A673 (cell line): ENCODE results near the gene RAB4A. TPM values are rescaled to one million over a fixed set of nuclear protein-coding genes. Genes with fewer than 3 reads are reported as not detected.
A peak's percentile ranks its signal among the peaks of the same experiment; 100 is the strongest.

Source experiments
- Bru-seq: library from RNA; stranded (reverse); fragments of 400-500 nt; gene quantifications from one replicate; lab custom pipeline; 2021; lab: Mats Ljungman, UMichigan
- BruChase-seq, 2 experiments: library from RNA; stranded (reverse); fragments of 400-500 nt; gene quantifications; one replicate each; lab custom pipeline; 2021; lab: Mats Ljungman, UMichigan
- BruUV-seq: library from RNA; stranded (reverse); fragments of 400-500 nt; replicated peaks from 2 replicates; lab custom pipeline; 2021; lab: Mats Ljungman, UMichigan
- CTCF ChIA-PET: fragments of 300-600 bp; sonication (Branson Sonifier 250); formaldehyde crosslinking; loops from one replicate; lab custom pipeline; 2022; ENCODE audit warnings: antibody characterized with exemption; lab: Charles Lee
- POLR2A ChIA-PET: fragments of 300-600 bp; sonication (Branson Sonifier 250); formaldehyde crosslinking; loops from one replicate; lab custom pipeline; 2022; ENCODE audit warnings: antibody characterized with exemption; ENCODE audit not compliant: low non-redundant PET; lab: Charles Lee
- DNase-seq: peaks from one replicate; pipeline ENCODE4 v3.0.0-alpha.2; 2015; ENCODE audit warnings: low spot score
- H3K27ac ChIP-seq: fragments of 200-600 bp; sonication (generic); 2 replicates; pipeline ENCODE4 v1.5.1; 2016; ENCODE audit warnings: mixed run types, low read depth, mild to moderate bottlenecking, mixed read lengths, antibody characterized with exemption, low read length; ENCODE audit not compliant: poor library complexity, severe bottlenecking
- H3K27me3 ChIP-seq: fragments of 200-600 bp; sonication (generic); replicated peaks from 2 replicates; pipeline ENCODE4 v1.6.1; 2017; ENCODE audit warnings: mixed run types, low read depth, mild to moderate bottlenecking, mixed read lengths, antibody characterized with exemption, low read length; ENCODE audit not compliant: insufficient read depth, poor library complexity
- H3K36me3 ChIP-seq: fragments of 200-600 bp; sonication (generic); 2 replicates; pipeline ENCODE4 v1.6.1; 2016; ENCODE audit warnings: mixed run types, mild to moderate bottlenecking, mixed read lengths, antibody characterized with exemption, low read length; ENCODE audit not compliant: insufficient read depth, poor library complexity, severe bottlenecking
- H3K4me1 ChIP-seq: fragments of 200-600 bp; sonication (generic); 2 replicates; pipeline ENCODE4 v1.6.1; 2017; ENCODE audit warnings: mixed run types, mild to moderate bottlenecking, mixed read lengths, antibody characterized with exemption, low read length; ENCODE audit not compliant: insufficient read depth, poor library complexity, severe bottlenecking
- H3K4me3 ChIP-seq: fragments of 200-600 bp; sonication (generic); 2 replicates; pipeline ENCODE4 v1.5.1; 2016; ENCODE audit warnings: low read depth, mixed run types, mild to moderate bottlenecking, mixed read lengths, low read length; ENCODE audit not compliant: poor library complexity, severe bottlenecking
- H3K9me3 ChIP-seq: fragments of 200-600 bp; sonication (generic); 2 replicates; pipeline ENCODE4 v1.6.1; 2016; ENCODE audit warnings: mixed run types, low read depth, mild to moderate bottlenecking, mixed read lengths, antibody characterized with exemption, low read length; ENCODE audit not compliant: poor library complexity, severe bottlenecking
- EZH2 ChIP-seq: fragments of 200-600 bp; sonication (generic); IDR thresholded peaks from 2 replicates; pipeline ENCODE4 v1.6.1; 2017; ENCODE audit warnings: borderline replicate concordance, low read depth, mild to moderate bottlenecking, mixed read lengths, antibody characterized with exemption, low read length; ENCODE audit not compliant: poor library complexity, severe bottlenecking
- intact Hi-C: fragments of 100-400 bp; cut with micrococcal nuclease; formaldehyde crosslinking; loops from one replicate; pipeline ENCODE4 v1.10.0; 2022; ENCODE audit not compliant: unreplicated experiment
- long read RNA-seq: library from polyadenylated mRNA; stranded (forward); transcript quantifications from one replicate; pipeline ENCODE4 v2.0.0, GENCODE V29; 2022
- total RNA-seq: library from RNA; stranded (reverse); gene quantifications from 2 replicates; pipeline ENCODE4 v1.2.3, GENCODE V29; 2021
- TF ChIP-seq, protein P1 (sequence below): fragments of 300-800, 200-600 bp; sonication (generic); conservative IDR thresholded peaks from 2 replicates; pipeline ENCODE4 v1.5.1; 2017; ENCODE audit warnings: low read depth, mild to moderate bottlenecking, antibody characterized with exemption, low read length, moderate library complexity, mixed read lengths

The RAB4A gene, protein sequence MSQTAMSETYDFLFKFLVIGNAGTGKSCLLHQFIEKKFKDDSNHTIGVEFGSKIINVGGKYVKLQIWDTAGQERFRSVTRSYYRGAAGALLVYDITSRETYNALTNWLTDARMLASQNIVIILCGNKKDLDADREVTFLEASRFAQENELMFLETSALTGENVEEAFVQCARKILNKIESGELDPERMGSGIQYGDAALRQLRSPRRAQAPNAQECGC
- 46.5 and 51.6 TPM in 2 replicates for total RNA-seq
- percentile 76 among the genes with signal in this experiment for Bru-seq, nascent RNA
- percentile 72 among the genes with signal in this experiment for BruChase-seq, experiment 1, labeled RNA remaining after a 2-hour chase
- percentile 72 among the genes with signal in this experiment for BruChase-seq, experiment 2, labeled RNA remaining after a 6-hour chase
- long read RNA-seq, transcript RAB4A-201 (8 exons, 2,966 nt) = major isoform, 64 of 72 reads
- long read RNA-seq, partial matches to known transcripts = 2 of 72 reads
- long read RNA-seq, other reads (novel, unspliced or antisense) = 2 of 72 reads

DNA sequence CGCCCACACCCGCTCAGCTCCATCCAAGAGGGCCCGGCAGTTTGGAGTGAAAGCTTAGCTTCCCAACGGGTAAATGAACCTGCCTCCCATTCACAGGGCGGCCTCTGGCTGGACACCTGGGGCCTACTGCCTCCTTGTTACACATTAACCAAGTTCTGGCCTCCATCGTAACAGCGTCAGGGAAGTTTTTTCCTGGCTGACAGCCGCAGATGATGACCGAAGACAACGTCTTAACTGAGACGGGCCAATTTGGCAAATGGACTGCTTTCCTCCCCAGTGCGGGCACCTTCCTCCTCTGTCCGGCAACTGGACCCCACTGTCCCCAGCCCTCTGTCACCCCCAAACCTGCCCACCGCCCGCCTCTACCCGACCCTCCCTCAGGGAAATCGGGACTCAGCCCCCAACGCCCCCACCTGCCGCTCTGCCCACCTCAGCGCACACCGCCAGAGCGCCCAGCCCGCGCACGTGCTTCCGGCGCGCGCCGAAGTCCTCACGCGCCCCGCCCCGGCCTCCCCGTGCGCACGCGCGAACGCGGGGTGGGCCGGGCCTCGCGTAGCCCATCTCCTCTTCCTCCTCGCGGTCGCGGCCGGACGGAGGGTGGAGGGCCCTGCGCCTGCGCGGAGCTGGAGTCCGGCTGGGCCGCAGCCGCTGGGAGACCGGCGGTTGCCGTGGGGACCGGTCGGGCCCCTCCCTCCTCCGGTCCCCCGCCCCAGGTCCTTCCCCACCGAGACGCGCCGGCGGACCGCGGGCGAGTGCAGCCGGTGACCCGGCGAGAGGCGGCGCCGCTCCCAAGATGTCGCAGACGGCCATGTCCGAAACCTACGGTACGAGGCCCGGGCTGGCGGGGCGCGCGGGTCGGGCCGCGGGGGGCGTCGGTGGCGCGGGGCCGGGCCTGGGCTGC is at the start of gene RAB4A:
RAB4A (plus strand) TSS at position 565 of the 901 bp plus-strand sequence; CDS start at position 794, 229 bp downstream.
- intact Hi-C loops = loop anchor here (5.0 kb wide), 1 partner anchor 72 kb away; the partner anchor contains the start of gene CCSAP
- no peaks in the 10 kb centered on the region for H3K36me3 ChIP-seq
- no peaks in the 10 kb centered on the region for H3K27me3 ChIP-seq
- TF ChIP-seq, protein P1, sequence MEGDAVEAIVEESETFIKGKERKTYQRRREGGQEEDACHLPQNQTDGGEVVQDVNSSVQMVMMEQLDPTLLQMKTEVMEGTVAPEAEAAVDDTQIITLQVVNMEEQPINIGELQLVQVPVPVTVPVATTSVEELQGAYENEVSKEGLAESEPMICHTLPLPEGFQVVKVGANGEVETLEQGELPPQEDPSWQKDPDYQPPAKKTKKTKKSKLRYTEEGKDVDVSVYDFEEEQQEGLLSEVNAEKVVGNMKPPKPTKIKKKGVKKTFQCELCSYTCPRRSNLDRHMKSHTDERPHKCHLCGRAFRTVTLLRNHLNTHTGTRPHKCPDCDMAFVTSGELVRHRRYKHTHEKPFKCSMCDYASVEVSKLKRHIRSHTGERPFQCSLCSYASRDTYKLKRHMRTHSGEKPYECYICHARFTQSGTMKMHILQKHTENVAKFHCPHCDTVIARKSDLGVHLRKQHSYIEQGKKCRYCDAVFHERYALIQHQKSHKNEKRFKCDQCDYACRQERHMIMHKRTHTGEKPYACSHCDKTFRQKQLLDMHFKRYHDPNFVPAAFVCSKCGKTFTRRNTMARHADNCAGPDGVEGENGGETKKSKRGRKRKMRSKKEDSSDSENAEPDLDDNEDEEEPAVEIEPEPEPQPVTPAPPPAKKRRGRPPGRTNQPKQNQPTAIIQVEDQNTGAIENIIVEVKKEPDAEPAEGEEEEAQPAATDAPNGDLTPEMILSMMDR = no peak
- TF ChIP-seq EZH2 = no peak
- POLR2A ChIA-PET = no interaction called here
- peak; percentile 88 for DNase-seq
- no peaks in the 10 kb centered on the region for H3K9me3 ChIP-seq
- peak within 1 kb of the TSS; percentile 56 for H3K27ac ChIP-seq
- CTCF ChIA-PET = interaction anchor here (0.6 kb wide), 1 partner anchor 221 kb away, joined by 3 read pairs; no protein-coding TSS in a partner anchor
- peak within 1 kb of the TSS; percentile 84 for H3K4me3 ChIP-seq
- BruUV-seq = no TSS peak
- peaks cover 6% of the 10 kb centered on the region for H3K4me1 ChIP-seq

DNA sequence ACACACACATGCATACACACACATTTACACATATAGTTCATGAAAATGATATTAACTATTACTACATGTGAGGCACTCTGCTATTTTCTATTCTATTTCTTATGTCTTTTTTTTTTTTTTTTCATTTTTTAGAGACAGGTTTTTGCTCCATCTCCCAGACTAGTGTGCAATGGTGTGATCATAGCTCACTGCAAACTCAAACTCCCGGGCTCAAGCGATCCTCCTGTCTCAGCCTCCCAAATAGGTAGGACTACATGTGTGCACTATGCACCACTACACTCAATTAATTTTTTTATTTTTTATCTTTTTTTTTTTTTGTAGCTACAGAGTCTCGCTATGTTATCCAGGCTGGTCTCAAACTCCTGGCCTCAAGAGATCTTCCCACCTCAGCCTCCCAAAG is 48.8 kb upstream of the RAB4A start:
- Histone ChIP-seq H3K9me3 (no peaks in the 10 kb centered on the region), H3K4me3 (no peak overlapping the region), H3K36me3 (no peaks in the 10 kb centered on the region), H3K27me3 (no peaks in the 10 kb centered on the region), H3K4me1 (no peaks in the 10 kb centered on the region), H3K27ac (no peak overlapping the region)
- TF ChIP-seq EZH2 = no peak
- TF ChIP-seq, protein P1 = no peak
- POLR2A ChIA-PET = no interaction called here
- DNase-seq = no peak
- BruUV-seq = no TSS peak
- intact Hi-C loops = loop anchor here (10.0 kb wide), 1 partner anchor 537 kb away; no protein-coding TSS in a partner anchor
- CTCF ChIA-PET = interaction anchor here (0.6 kb wide), 2 partner anchors 353 to 790 kb away, joined by 3 to 8 read pairs; no protein-coding TSS in a partner anchor

DNA sequence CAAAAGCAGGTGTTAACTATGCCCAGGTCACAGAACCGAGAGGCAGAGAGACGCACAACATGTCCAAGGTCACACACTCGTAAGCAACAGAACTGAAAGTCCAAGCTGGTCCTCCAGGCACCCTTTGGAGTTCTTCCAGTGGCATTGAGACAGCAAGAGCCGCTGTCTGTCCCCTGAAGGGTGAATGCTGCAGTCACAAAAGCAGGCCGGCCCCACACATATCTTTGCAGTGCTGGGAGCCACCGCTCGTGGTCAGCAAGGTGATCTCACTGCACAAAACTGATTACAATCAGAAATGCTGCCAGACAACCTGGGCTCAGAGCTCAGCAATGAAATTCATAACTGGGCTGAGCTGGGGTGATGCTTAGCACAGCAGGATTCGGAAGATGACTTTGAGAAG is 47.4 kb upstream of the RAB4A start:
- intact Hi-C loops = loop anchor here (10.0 kb wide), 1 partner anchor 539 kb away; no protein-coding TSS in a partner anchor
- ChIA-PET POLR2A (no interaction called here), CTCF (no interaction called here)
- Histone ChIP-seq H3K36me3 (no peaks in the 10 kb centered on the region), H3K4me1 (no peaks in the 10 kb centered on the region), H3K27ac (no peak overlapping the region), H3K9me3 (no peaks in the 10 kb centered on the region), H3K27me3 (no peaks in the 10 kb centered on the region), H3K4me3 (no peak overlapping the region)
- TF ChIP-seq EZH2 = no peak
- TF ChIP-seq, protein P1 = no peak
- no TSS peak for BruUV-seq
- DNase-seq = no peak
